ENCODE data around the gene PFKP. TPM values are rescaled to one million over a fixed set of nuclear protein-coding genes. Genes with fewer than 3 reads are reported as not detected.

Gene PFKP
- total and polyA plus RNA-seq, 2 experiments from 2014 or later, result 24.6 to 48.9 TPM

DNA sequence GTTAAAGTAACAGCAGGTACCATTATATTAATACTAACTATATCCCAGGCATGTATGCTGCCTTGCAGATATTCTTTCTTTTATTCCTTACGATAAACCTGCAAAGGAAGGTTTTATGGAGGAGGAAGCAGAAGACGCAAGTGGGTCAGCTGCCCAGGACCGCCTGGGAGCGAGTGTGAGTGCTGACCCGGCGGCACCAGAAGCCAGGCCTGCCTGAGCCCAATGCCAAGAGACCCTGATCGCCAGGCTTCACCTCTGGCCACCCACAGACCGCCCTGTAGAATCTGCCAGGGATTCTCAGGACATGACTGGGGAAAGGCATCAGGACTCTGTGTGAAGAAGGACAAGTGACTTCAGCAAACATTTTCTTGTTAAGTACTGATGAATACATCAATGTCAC lies 78.9 kb downstream of the PFKP start:
- Histone ChIP-seq H3K4me2 (no peak overlapping the region), H3K27ac (no peak overlapping the region), H3K9me3 (ENCODE audit: low read depth) (no peaks in the 10 kb centered on the region), H3K36me3 (replicated peaks; ENCODE audit: insufficient read depth, low read depth) (no peaks in the 10 kb centered on the region), H3K4me1 (ENCODE audit: insufficient read depth) (no peaks in the 10 kb centered on the region), H3K4me3 (no peak overlapping the region), H4K20me1 (ENCODE audit: insufficient read depth, poor library complexity, severe bottlenecking) (no peaks in the 10 kb centered on the region), H3K79me2 (no peaks in the 10 kb centered on the region), H3K27me3 (no peaks in the 10 kb centered on the region), H2AFZ (no peak overlapping the region), H3K9me2 (replicated peaks; ENCODE audit: insufficient read depth) (no peaks in the 10 kb centered on the region)
- TF ChIP-seq EZH2 (IDR thresholded peaks at IDR 0.05; ENCODE audit: borderline replicate concordance) (no peak), CTCF (IDR thresholded peaks at IDR 0.05; ENCODE audit: poor library complexity) (no peak), EZH2phosphoT487 (IDR thresholded peaks at IDR 0.05; ENCODE audit: low read depth, severe bottlenecking, unreplicated experiment) (no peak)
- no peak for DNase-seq (ENCODE audit: low spot score)
- WGBS (ENCODE audit: low lambda C conversion rate, missing lambda C conversion rate), result 99% methylated on average over 8 of the region's 8 CpGs

DNA sequence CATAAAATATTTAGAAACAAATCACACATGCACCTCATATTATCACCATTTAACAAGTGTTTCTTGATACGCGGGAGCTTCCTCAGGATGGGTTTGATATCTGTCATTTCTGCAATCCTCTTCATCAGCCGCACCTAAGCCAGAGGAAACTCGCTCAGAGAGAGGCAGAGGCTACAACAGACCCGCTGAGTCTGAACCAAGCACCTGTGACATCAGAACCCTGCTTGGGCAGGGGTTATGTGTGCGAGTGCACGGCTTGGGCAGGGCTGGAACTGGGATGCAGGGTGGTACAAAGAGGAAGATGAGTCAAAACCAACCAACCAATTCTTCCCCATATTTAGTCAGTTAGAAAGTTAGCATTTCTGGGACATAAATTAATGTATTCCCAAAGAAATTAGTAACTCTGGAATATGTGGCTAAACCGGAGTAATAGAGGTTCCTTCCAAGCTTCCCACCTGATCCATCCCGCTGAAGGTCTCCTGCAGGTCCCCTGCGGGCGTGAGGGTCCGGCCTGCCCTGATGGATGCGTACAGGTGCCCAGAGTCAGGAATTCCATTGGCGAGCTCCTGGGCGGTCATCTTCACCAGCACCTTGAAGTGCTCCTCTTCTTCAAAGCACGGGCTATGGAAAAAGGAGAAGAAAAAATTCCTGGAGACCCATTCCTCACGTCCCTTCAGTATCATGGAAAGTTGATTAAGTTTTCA lies 79.9 kb downstream of the PFKP start:
- Histone ChIP-seq H3K4me2 (no peak overlapping the region), H4K20me1 (ENCODE audit: insufficient read depth, poor library complexity, severe bottlenecking) (no peaks in the 10 kb centered on the region), H3K27me3 (no peaks in the 10 kb centered on the region), H3K36me3 (replicated peaks; ENCODE audit: insufficient read depth, low read depth) (no peaks in the 10 kb centered on the region), H3K4me1 (ENCODE audit: insufficient read depth) (no peaks in the 10 kb centered on the region), H3K9me2 (replicated peaks; ENCODE audit: insufficient read depth) (no peaks in the 10 kb centered on the region), H2AFZ (no peak overlapping the region), H3K9me3 (ENCODE audit: low read depth) (no peaks in the 10 kb centered on the region), H3K27ac (no peak overlapping the region), H3K4me3 (no peak overlapping the region), H3K79me2 (no peaks in the 10 kb centered on the region)
- WGBS (ENCODE audit: low lambda C conversion rate, missing lambda C conversion rate), result 97% methylated on average over 17 of the region's 17 CpGs
- TF ChIP-seq EZH2 (IDR thresholded peaks at IDR 0.05; ENCODE audit: borderline replicate concordance) (no peak), EZH2phosphoT487 (IDR thresholded peaks at IDR 0.05; ENCODE audit: low read depth, severe bottlenecking, unreplicated experiment) (no peak), CTCF (IDR thresholded peaks at IDR 0.05; ENCODE audit: poor library complexity) (no peak)
- no peak for DNase-seq (ENCODE audit: low spot score)

- Histone ChIP-seq H4K20me1 (ENCODE audit: insufficient read depth, poor library complexity, severe bottlenecking) (no peaks in the 10 kb centered on the region), H3K4me2 (no peak overlapping the region), H3K79me2 (no peaks in the 10 kb centered on the region), H3K27me3 (no peaks in the 10 kb centered on the region), H2AFZ (no peak overlapping the region), H3K4me1 (ENCODE audit: insufficient read depth) (no peaks in the 10 kb centered on the region), H3K9me3 (ENCODE audit: low read depth) (no peaks in the 10 kb centered on the region), H3K9me2 (replicated peaks; ENCODE audit: insufficient read depth) (no peaks in the 10 kb centered on the region), H3K4me3 (no peak overlapping the region), H3K36me3 (replicated peaks; ENCODE audit: insufficient read depth, low read depth) (peaks cover 4% of the 10 kb centered on the region), H3K27ac (no peak overlapping the region)
- WGBS (ENCODE audit: low lambda C conversion rate, missing lambda C conversion rate), result 94% methylated on average over 17 of the region's 17 CpGs
- no peak for TF ChIP-seq EZH2 (IDR thresholded peaks at IDR 0.05; ENCODE audit: borderline replicate concordance)
- no peak for TF ChIP-seq EZH2phosphoT487 (IDR thresholded peaks at IDR 0.05; ENCODE audit: low read depth, severe bottlenecking, unreplicated experiment)
- no peak for TF ChIP-seq CTCF (IDR thresholded peaks at IDR 0.05; ENCODE audit: poor library complexity)
- no peak for DNase-seq (ENCODE audit: low spot score)
Observed at GRCh38 chr10:3148041-3148440, 80.7 kb downstream of the PFKP start.
